Fibroblast of skin of abdomen (primary cell): Measurements from ENCODE around the gene LRP1B.
A peak's percentile ranks its signal among the peaks of the same experiment; 100 is the strongest.
"Not testable (repeated sequence)": the region's sequence is repeated elsewhere in the genome, so short reads cannot be mapped to it uniquely, and the experiment has no call there.

Source experiments
- DNase-seq: peaks from one replicate; pipeline ENCODE4 v3.0.0-alpha.2; 2013

LRP1B gene

GRCh38 chr2:141264848-141265247 is 866.0 kb downstream of the LRP1B start:
- DNase-seq, result no peak

- no peak for DNase-seq
Observed at GRCh38 chr2:141260911-141261310, 869.9 kb downstream of the LRP1B start.

- DNase-seq, result no peak
Observed at GRCh38 chr2:141259683-141260082, 871.1 kb downstream of the LRP1B start.

GRCh38 chr2:141242008-141242407 is 888.8 kb downstream of the LRP1B start:
- no peak for DNase-seq

GRCh38 chr2:141226560-141226959 is 904.3 kb downstream of the LRP1B start:
- DNase-seq, result no peak

GRCh38 chr2:141207036-141207385 is 923.8 kb downstream of the LRP1B start:
- no peak for DNase-seq

- DNase-seq, result no peak
Observed at GRCh38 chr2:141201016-141201565, 929.7 kb downstream of the LRP1B start.

GRCh38 chr2:141200191-141200590 is 930.6 kb downstream of the LRP1B start:
- DNase-seq, result peak; percentile 32

GRCh38 chr2:141199711-141200110 is 931.1 kb downstream of the LRP1B start:
- DNase-seq, result peak; percentile 10

- DNase-seq, result no peak
Observed at GRCh38 chr2:141195087-141195486, 935.7 kb downstream of the LRP1B start.

GRCh38 chr2:141187075-141187439 is 943.8 kb downstream of the LRP1B start:
- no peak for DNase-seq

GRCh38 chr2:141186413-141187074 is 944.3 kb downstream of the LRP1B start:
- no peak for DNase-seq

GRCh38 chr2:141182246-141182645 is 948.6 kb downstream of the LRP1B start:
- no peak for DNase-seq

GRCh38 chr2:141169117-141169516 is 961.7 kb downstream of the LRP1B start:
- DNase-seq, result not testable (repeated sequence)

GRCh38 chr2:141162314-141162713 is 968.5 kb downstream of the LRP1B start:
- DNase-seq, result no peak

- no peak for DNase-seq
Observed at GRCh38 chr2:141151611-141152286, 979.1 kb downstream of the LRP1B start.

GRCh38 chr2:141142025-141142424 is 988.8 kb downstream of the LRP1B start:
- no peak for DNase-seq

- no peak for DNase-seq
Observed at GRCh38 chr2:141137122-141137693, 993.6 kb downstream of the LRP1B start.

GRCh38 chr2:141133883-141134282 is 996.9 kb downstream of the LRP1B start:
- DNase-seq, result no peak

GRCh38 chr2:141125432-141125831 is 1005.4 kb downstream of the LRP1B start:
- no peak for DNase-seq

- no peak for DNase-seq
Observed at GRCh38 chr2:141118836-141119235, 1012.0 kb downstream of the LRP1B start.

GRCh38 chr2:141113301-141113700 is 1017.5 kb downstream of the LRP1B start:
- DNase-seq, result no peak

GRCh38 chr2:141109633-141110032 is 1021.2 kb downstream of the LRP1B start:
- peak; percentile 2 for DNase-seq

- no peak for DNase-seq
Observed at GRCh38 chr2:141105763-141106162, 1025.1 kb downstream of the LRP1B start.
